Mesothelial cell of epicardium (in vitro differentiated cells): ENCODE results near the gene CNGA3. TPM values are rescaled to one million over a fixed set of nuclear protein-coding genes. Genes with fewer than 3 reads are reported as not detected.
"Not testable (repeated sequence)": the region's sequence is repeated elsewhere in the genome, so short reads cannot be mapped to it uniquely, and the experiment has no call there.

Source experiments
- DNase-seq, 2 experiments: peaks; one replicate each; pipeline ENCODE4 v3.0.0; 2021; ENCODE audit warnings: low spot score in 2 of 2; ENCODE audit not compliant: unreplicated experiment in 2 of 2
- H3K27ac Mint-ChIP-seq: 2 replicates; pipeline ENCODE4 v1.8.0; 2021; ENCODE audit warnings: mixed read lengths
- H3K27me3 Mint-ChIP-seq: 2 replicates; pipeline ENCODE4 v1.8.0; 2021; ENCODE audit warnings: low read depth, mixed read lengths
- H3K36me3 Mint-ChIP-seq: 2 replicates; pipeline ENCODE4 v1.8.0; 2021; ENCODE audit warnings: mixed read lengths
- H3K4me1 Mint-ChIP-seq: 2 replicates; pipeline ENCODE4 v1.8.0; 2021; ENCODE audit warnings: mixed read lengths
- H3K4me3 Mint-ChIP-seq: 2 replicates; pipeline ENCODE4 v1.8.0; 2021; ENCODE audit warnings: mild to moderate bottlenecking, moderate library complexity, mixed read lengths
- H3K9me3 Mint-ChIP-seq: 2 replicates; pipeline ENCODE4 v1.8.0; 2021; ENCODE audit warnings: mixed read lengths
- CTCF ChIP-seq: fragments of 200-600 bp; sonication (generic); IDR thresholded peaks from one replicate; pipeline ENCODE4 v1.5.0; 2021; ENCODE audit warnings: antibody characterized with exemption; ENCODE audit not compliant: unreplicated experiment
- total RNA-seq: library from RNA; stranded (reverse); gene quantifications from 3 replicates; pipeline ENCODE4 v1.2.1, GENCODE V29; 2021

The CNGA3 gene
- total RNA-seq, 1 donor from 2014 or later: not detected

GRCh38 chr2:98432145-98432544 lies 85.9 kb downstream of the CNGA3 start:
- H3K36me3 Mint-ChIP-seq: peaks cover 2% of the 10 kb centered on the region
- peaks cover 36% of the 10 kb centered on the region for H3K9me3 Mint-ChIP-seq
- no peaks in the 10 kb centered on the region for H3K4me1 Mint-ChIP-seq
- DNase-seq: no peak
- no peak for TF ChIP-seq CTCF
- H3K4me3 Mint-ChIP-seq: no peak overlapping the region
- no peaks in the 10 kb centered on the region for H3K27me3 Mint-ChIP-seq
- H3K27ac Mint-ChIP-seq: no peak overlapping the region

- peaks cover 39% of the 10 kb centered on the region for H3K9me3 Mint-ChIP-seq
- H3K4me1 Mint-ChIP-seq: no peaks in the 10 kb centered on the region
- peaks cover 2% of the 10 kb centered on the region for H3K36me3 Mint-ChIP-seq
Observed at GRCh38 chr2:98433363-98433964, 87.2 kb downstream of the CNGA3 start.

GRCh38 chr2:98434492-98434891 lies 88.2 kb downstream of the CNGA3 start:
- H3K9me3 Mint-ChIP-seq: peaks cover 50% of the 10 kb centered on the region
- peaks cover 2% of the 10 kb centered on the region for H3K36me3 Mint-ChIP-seq
- no peaks in the 10 kb centered on the region for H3K4me1 Mint-ChIP-seq
- no peak for DNase-seq
- no peak for TF ChIP-seq CTCF
- no peak overlapping the region for H3K27ac Mint-ChIP-seq
- no peak overlapping the region for H3K4me3 Mint-ChIP-seq
- H3K27me3 Mint-ChIP-seq: no peaks in the 10 kb centered on the region

More at GRCh38 chr2:98433363-98433964, 87.2 kb downstream of the CNGA3 start:
- TF ChIP-seq CTCF: no peak
- Mint-ChIP-seq H3K27ac (no peak overlapping the region), H3K27me3 (no peaks in the 10 kb centered on the region), H3K4me3 (no peak overlapping the region)
- no peak for DNase-seq

GRCh38 chr2:98435670-98436069 lies 89.4 kb downstream of the CNGA3 start:
- H3K36me3 Mint-ChIP-seq, H3K4me1 Mint-ChIP-seq, H3K27ac Mint-ChIP-seq, DNase-seq, H3K27me3 Mint-ChIP-seq, H3K4me3 Mint-ChIP-seq: not testable (repeated sequence)
- H3K9me3 Mint-ChIP-seq: peaks cover 53% of the 10 kb centered on the region

GRCh38 chr2:98436734-98437133 lies 90.5 kb downstream of the CNGA3 start:
- Mint-ChIP-seq H3K36me3 (peaks cover 2% of the 10 kb centered on the region), H3K4me1 (no peaks in the 10 kb centered on the region), H3K27ac (no peak overlapping the region), H3K27me3 (no peaks in the 10 kb centered on the region), H3K4me3 (no peak overlapping the region), H3K9me3 (peaks cover 49% of the 10 kb centered on the region)
- DNase-seq: no peak
- no peak for TF ChIP-seq CTCF

- H3K4me3 Mint-ChIP-seq: no peak overlapping the region
- no peak for DNase-seq
- H3K27ac Mint-ChIP-seq: no peak overlapping the region
- TF ChIP-seq CTCF: no peak
- H3K27me3 Mint-ChIP-seq: no peaks in the 10 kb centered on the region
- H3K9me3 Mint-ChIP-seq: peaks cover 36% of the 10 kb centered on the region
- H3K4me1 Mint-ChIP-seq: no peaks in the 10 kb centered on the region
- H3K36me3 Mint-ChIP-seq: peaks cover 2% of the 10 kb centered on the region
Observed at GRCh38 chr2:98438190-98439133, 92.2 kb downstream of the CNGA3 start.
